Measurements from ENCODE around the gene SERPINA12.

- TF ChIP-seq POU2F2 (IDR thresholded peaks at IDR 0.05; ENCODE audit: low read depth, low read length) (no peak), POLR2A (IDR thresholded peaks at IDR 0.05; ENCODE audit: low read depth, low read length) (no peak), POLR2AphosphoS5 (IDR thresholded peaks at IDR 0.05; ENCODE audit: low read depth, low read length) (no peak), TAF1 (IDR thresholded peaks at IDR 0.05; ENCODE audit: low read depth, low read length) (no peak), PAX5 (IDR thresholded peaks at IDR 0.05; ENCODE audit: insufficient read depth, low read length, severe bottlenecking) (no peak), SPI1 (IDR thresholded peaks at IDR 0.05; ENCODE audit: low read depth, low read length) (no peak)
Observed at GRCh38 chr14:94473666-94474410, 35.4 kb downstream of the SERPINA12 start.

Data from GM12891 (cell line).